ENCODE measurements around the gene ACOX3.

DNA sequence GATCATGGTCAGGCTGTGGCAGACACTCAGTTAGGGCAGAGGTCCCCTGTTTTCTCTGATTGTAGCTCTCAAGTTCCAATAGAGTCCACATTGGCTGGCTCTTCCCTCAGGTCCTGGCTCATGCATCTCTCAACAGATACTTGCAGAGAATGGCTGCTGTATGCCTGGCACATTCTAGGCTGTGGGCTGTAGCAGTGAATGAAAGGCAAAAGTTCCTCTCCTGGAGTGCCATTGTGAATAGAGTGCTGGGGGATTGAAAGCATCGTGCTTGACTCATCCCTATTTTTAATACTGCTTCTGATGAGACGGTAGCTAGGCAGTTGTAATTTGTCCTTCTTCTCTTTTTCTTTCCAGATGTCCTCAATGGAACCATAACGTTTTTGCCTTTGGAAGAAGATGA, 5.6 kb upstream of the ACOX3 start:
- TF ChIP-seq, protein P1, sequence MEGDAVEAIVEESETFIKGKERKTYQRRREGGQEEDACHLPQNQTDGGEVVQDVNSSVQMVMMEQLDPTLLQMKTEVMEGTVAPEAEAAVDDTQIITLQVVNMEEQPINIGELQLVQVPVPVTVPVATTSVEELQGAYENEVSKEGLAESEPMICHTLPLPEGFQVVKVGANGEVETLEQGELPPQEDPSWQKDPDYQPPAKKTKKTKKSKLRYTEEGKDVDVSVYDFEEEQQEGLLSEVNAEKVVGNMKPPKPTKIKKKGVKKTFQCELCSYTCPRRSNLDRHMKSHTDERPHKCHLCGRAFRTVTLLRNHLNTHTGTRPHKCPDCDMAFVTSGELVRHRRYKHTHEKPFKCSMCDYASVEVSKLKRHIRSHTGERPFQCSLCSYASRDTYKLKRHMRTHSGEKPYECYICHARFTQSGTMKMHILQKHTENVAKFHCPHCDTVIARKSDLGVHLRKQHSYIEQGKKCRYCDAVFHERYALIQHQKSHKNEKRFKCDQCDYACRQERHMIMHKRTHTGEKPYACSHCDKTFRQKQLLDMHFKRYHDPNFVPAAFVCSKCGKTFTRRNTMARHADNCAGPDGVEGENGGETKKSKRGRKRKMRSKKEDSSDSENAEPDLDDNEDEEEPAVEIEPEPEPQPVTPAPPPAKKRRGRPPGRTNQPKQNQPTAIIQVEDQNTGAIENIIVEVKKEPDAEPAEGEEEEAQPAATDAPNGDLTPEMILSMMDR (conservative IDR thresholded peaks at IDR 0.05), result no peak
- TF ChIP-seq ZFX (IDR thresholded peaks at IDR 0.05), result no peak
